GM12892 (cell line): Measurements from ENCODE around the gene CBX5.

ENCODE experiments used
- POLR2A ChIP-seq: IDR thresholded peaks from 2 replicates; pipeline ENCODE4 v1.6.1; 2011; ENCODE audit warnings: low read depth, low read length, control low read depth
- POLR2AphosphoS5 ChIP-seq: IDR thresholded peaks from 2 replicates; pipeline ENCODE4 v1.6.1; 2011; ENCODE audit warnings: low read depth, low read length, control low read depth
- TAF1 ChIP-seq: IDR thresholded peaks from 2 replicates; pipeline ENCODE4 v1.6.1; 2011; ENCODE audit warnings: low read depth, mild to moderate bottlenecking, control low read depth, low read length, borderline replicate concordance

DNA sequence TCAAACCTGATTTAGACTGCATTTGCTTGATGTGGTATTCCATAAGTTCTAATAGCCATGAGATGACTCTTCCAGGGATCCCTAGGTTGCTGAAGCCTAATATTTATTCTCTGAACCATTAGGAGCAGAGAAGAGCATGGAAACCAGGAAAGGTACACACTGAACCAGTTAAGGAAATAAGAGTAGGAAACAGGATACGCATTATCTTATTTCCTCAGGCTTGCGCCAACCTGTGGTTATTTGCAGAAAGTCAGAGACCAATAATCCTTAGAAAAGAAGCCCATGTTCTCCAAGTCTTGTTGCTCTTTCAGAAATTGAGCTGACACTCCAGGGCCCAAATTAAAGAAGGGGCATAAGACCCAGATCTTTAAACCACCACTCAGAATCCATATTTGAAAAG lies 49.4 kb downstream of the CBX5 start:
- TF ChIP-seq POLR2A (no peak), TAF1 (no peak), POLR2AphosphoS5 (no peak)
